K562 (cell line): Measurements from ENCODE around the gene TEDDM1. TPM values are rescaled to one million over a fixed set of nuclear protein-coding genes. Genes with fewer than 3 reads are reported as not detected.

Source experiments
- ATAC-seq: fragments of 200-7000 bp; cut with Tn5 transposase; 3 replicates; pipeline ENCODE4 v1.9.1; 2020; ENCODE audit warnings: moderate library complexity
- BruUV-seq: library from RNA; stranded (reverse); fragments of 400-500 nt; replicated peaks from 2 replicates; lab custom pipeline; 2021; lab: Mats Ljungman, UMichigan
- CTCF ChIA-PET: fragments of 300-600 bp; formaldehyde crosslinking; extraction: SDS; loops from one replicate; lab custom pipeline; 2021; ENCODE audit warnings: low intra/inter-chr PET ratio; lab: Yijun Ruan, JAX
- POLR2A ChIA-PET: fragments of 300-600, 350-650 bp; sonication (Branson Sonifier 250); formaldehyde crosslinking; extraction: SDS; loops from one replicate; lab custom pipeline; 2021; ENCODE audit warnings: antibody characterized with exemption, inconsistent platforms; lab: Yijun Ruan, JAX
- DNase-seq, 4 experiments: peaks; one replicate each; pipeline versions ENCODE4 v3.0.0 to v3.0.0-alpha.2; 2011 to 2018; ENCODE audit warnings: low spot score in 3 of 4, mixed read lengths in 3 of 4; ENCODE audit errors: extremely low read depth in 1 of 4
- FAIRE-seq: peaks from 2 replicates; lab custom pipeline; 2011; peaks lifted over from hg19 to GRCh38; lab: Jason Lieb, UNC
- H2AFZ ChIP-seq: 2 replicates; pipeline ENCODE4 v1.6.0; 2011; ENCODE audit warnings: low read depth, low read length, control low read depth, inconsistent platforms
- H3K27ac ChIP-seq: fragments of 200-600 bp; 3 replicates; pipeline ENCODE4 v1.8.0; 2011; ENCODE audit warnings: low read depth, mild to moderate bottlenecking, control low read depth, inconsistent platforms, low read length, moderate library complexity, mixed read lengths; ENCODE audit errors: extremely low read depth
- H3K27me3 ChIP-seq, 2 experiments: fragments of 300-600 bp in 1 of 2; 2 replicates in 1 of 2; 3 replicates in 1 of 2; pipeline versions ENCODE4 v1.6.0 to v1.8.0; 2011; ENCODE audit warnings: inconsistent platforms in 2 of 2, low read length in 2 of 2, mild to moderate bottlenecking in 1 of 2, mixed read lengths in 1 of 2, moderate library complexity in 1 of 2; ENCODE audit not compliant: control insufficient read depth in 2 of 2, insufficient read depth in 2 of 2
- H3K36me3 ChIP-seq: fragments of 300-600 bp; 3 replicates; pipeline ENCODE4 v1.8.0; 2011; ENCODE audit warnings: mild to moderate bottlenecking, low read length, inconsistent platforms; ENCODE audit not compliant: control insufficient read depth, insufficient read depth
- H3K4me1 ChIP-seq, 2 experiments: fragments of 200-600 bp in 1 of 2; replicated peaks in 1 of 2; 2 replicates in 1 of 2; 3 replicates in 1 of 2; pipeline versions ENCODE4 v1.5.1 to v1.8.0; 2011; ENCODE audit warnings: inconsistent platforms in 2 of 2, low read length in 2 of 2, mild to moderate bottlenecking in 1 of 2, mixed read lengths in 1 of 2, moderate library complexity in 1 of 2; ENCODE audit not compliant: control insufficient read depth in 2 of 2, insufficient read depth in 2 of 2
- H3K4me2 ChIP-seq: 2 replicates; pipeline ENCODE4 v1.6.1; 2011; ENCODE audit warnings: low read length, control low read depth, inconsistent platforms, mixed read lengths; ENCODE audit not compliant: insufficient read depth
- H3K4me3 ChIP-seq: fragments of 200-600 bp; sonication (generic), shearing (Covaris generic); 2 replicates; pipeline ENCODE4 v1.5.1; 2016; ENCODE audit warnings: control low read depth, inconsistent platforms
- H3K79me2 ChIP-seq: fragments of 200-600 bp; 3 replicates; pipeline ENCODE4 v1.8.0; 2011; ENCODE audit warnings: low read length, inconsistent platforms; ENCODE audit not compliant: control insufficient read depth, insufficient read depth
- H3K9ac ChIP-seq, 2 experiments: 2 replicates each; pipeline versions ENCODE4 v1.6.0 to v1.6.1; 2011; ENCODE audit warnings: low read depth in 2 of 2, low read length in 2 of 2, control low read depth in 1 of 2, inconsistent platforms in 1 of 2, mild to moderate bottlenecking in 1 of 2, mixed read lengths in 1 of 2; ENCODE audit not compliant: insufficient read depth in 1 of 2
- H3K9me1 ChIP-seq: one replicate; pipeline ENCODE4 v1.6.0; 2011; ENCODE audit warnings: inconsistent platforms, mild to moderate bottlenecking, low read length, moderate library complexity; ENCODE audit not compliant: control insufficient read depth, insufficient read depth
- H3K9me3 ChIP-seq: replicated peaks from 2 replicates; pipeline ENCODE4 v1.5.1; 2011; ENCODE audit warnings: low read depth, low read length, inconsistent platforms; ENCODE audit not compliant: control insufficient read depth, insufficient read depth
- H4K20me1 ChIP-seq: replicated peaks from 2 replicates; pipeline ENCODE4 v1.6.1; 2011; ENCODE audit warnings: low read length, inconsistent platforms, mixed read lengths; ENCODE audit not compliant: control insufficient read depth, insufficient read depth
- CBX1 ChIP-seq: sonication (generic); IDR thresholded peaks from 2 replicates; pipeline ENCODE4 v1.6.1; 2016; ENCODE audit warnings: antibody characterized with exemption, low read depth, mild to moderate bottlenecking
- ETV6 ChIP-seq, 3 experiments: fragments of 150-350 bp in 1 of 3; sonication (generic) in 1 of 3; formaldehyde crosslinking in 1 of 3; IDR thresholded peaks; 2 replicates each; pipeline versions ENCODE4 v1.6.1 to v1.8.0; 2014 to 2022; ENCODE audit warnings: borderline replicate concordance in 2 of 3, low read depth in 2 of 3, antibody characterized with exemption in 1 of 3, low read length in 1 of 3, mild to moderate bottlenecking in 1 of 3, missing genetic modification reagents in 1 of 3
- POLR2AphosphoS5 ChIP-seq: IDR thresholded peaks from 2 replicates; pipeline ENCODE4 v1.6.1; 2011; ENCODE audit warnings: mild to moderate bottlenecking, low read depth, low read length, moderate library complexity; ENCODE audit not compliant: control insufficient read depth, insufficient read depth
- WGBS: fragments of 100-300 bp; shearing (Covaris generic); methylation state at CpG from one replicate; pipeline ENCODE4 v1.1.6; 2016; ENCODE audit warnings: low coverage, mixed read lengths; ENCODE audit not compliant: insufficient coverage; ENCODE audit errors: missing lambda C conversion rate; 5-methylcytosine and 5-hydroxymethylcytosine counted together
- in situ Hi-C: fragments of 300-500 bp; cut with MboI; formaldehyde crosslinking; loops from 4 replicates; pipeline ENCODE4 v1.15.0; 2018; ENCODE audit warnings: inconsistent platforms, mixed read lengths
- intact Hi-C: fragments of 100-400 bp; cut with micrococcal nuclease; formaldehyde crosslinking; loops from 2 replicates; pipeline ENCODE4 v1.14.2; 2022
- polyA plus RNA-seq, 8 experiments: library from polyadenylated mRNA; depleted of rRNA in 4 of 8; stranded (reverse) in 5 of 8; unstranded in 3 of 8; fragments of >200 nt; fragmentation: Nextera tagmentation in 2 of 8; fragmentation: Illumina TruSeq in 1 of 8; extraction: Ambion mirVana in 2 of 8; extraction: Trizol in 1 of 8; gene quantifications; 2 replicates each; pipeline versions ENCODE4 v1.2.1 to v1.2.3, GENCODE V29; 2011 to 2014; ENCODE audit warnings: inconsistent platforms in 1 of 8, missing spikeins in 1 of 8
- total RNA-seq, 7 experiments: library from RNA; depleted of rRNA in 6 of 7; stranded (reverse); fragments of >200 nt in 6 of 7; fragmentation: Illumina TruSeq in 2 of 7; extraction: Trizol in 2 of 7; gene quantifications; 2 replicates each; pipeline versions ENCODE4 v1.2.1 to v1.2.3, GENCODE V29; 2011 to 2021; ENCODE audit warnings: low replicate concordance in 1 of 7
- TF ChIP-seq, protein P1 (sequence below), 2 experiments: fragments of 450-650 bp; conservative IDR thresholded peaks; 2 replicates each; pipeline ENCODE4 v1.6.1; 2017; ENCODE audit warnings: mild to moderate bottlenecking in 2 of 2, moderate library complexity in 2 of 2
- TF ChIP-seq, protein P2 (sequence below): fragments of 200-600 bp; sonication (generic); IDR thresholded peaks from one replicate; pipeline ENCODE4 v1.6.1; 2012; ENCODE audit warnings: mild to moderate bottlenecking, low read depth, low read length, inconsistent platforms

The TEDDM1 gene
- total and polyA plus RNA-seq, 9 of the 15 experiments (the other 6 are each of a cell fraction or from before 2014, with no cell fraction given) = not detected

DNA sequence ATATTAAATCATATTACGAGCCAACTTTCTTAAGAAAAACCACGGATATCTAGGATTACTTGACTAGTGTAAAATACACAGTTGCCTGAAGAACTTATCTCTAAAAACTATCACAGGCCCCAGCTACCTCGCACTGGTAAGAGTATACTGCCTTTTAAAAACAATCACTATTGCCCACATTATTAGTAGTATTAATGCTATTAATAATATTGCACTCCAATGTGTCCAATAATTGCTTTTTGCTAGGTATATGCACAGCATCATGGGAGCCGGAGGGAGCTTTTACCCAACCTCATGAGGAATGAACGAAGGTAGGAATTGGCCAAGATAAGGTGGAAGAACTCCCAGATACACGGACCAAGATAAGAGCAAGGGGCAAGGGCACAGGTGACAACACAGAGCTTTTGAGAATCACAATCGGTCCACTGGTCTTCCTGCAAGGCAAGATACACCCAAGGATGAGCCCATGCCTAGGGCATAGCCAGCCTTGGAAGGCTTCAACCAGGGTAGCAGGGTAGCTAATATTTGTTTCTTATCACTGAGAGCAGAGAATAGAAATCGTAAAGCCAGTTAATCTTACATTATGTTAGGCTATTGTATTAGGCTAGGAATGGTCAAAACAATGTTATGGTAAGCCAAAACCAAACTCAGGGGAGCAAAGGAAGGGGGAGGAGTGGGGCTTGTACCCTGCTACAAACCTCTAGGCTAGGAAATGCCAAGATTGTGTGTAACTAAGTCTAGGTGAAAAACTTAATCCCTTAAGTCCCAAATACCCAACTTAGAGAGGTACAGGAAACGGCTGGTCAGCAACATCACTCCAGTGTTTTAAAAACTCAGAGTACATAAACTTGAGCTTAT lies 18.3 kb downstream of the TEDDM1 start:
- BruUV-seq = no TSS peak
- H2AFZ ChIP-seq = no peak overlapping the region
- WGBS = 64% methylated on average over 9 of the region's 9 CpGs
- ChIA-PET CTCF (no interaction called here), POLR2A (interaction anchor here (0.6 to 5.3 kb wide), 29 partner anchors 8 to 280 kb away, joined by 3 to 60 read pairs (median 4); partner anchors contain the start of gene GLUL)
- in situ Hi-C loops = no loop called here
- peaks cover 60% of the 10 kb centered on the region for H3K36me3 ChIP-seq
- H3K27me3 ChIP-seq = no peaks in the 10 kb centered on the region
- no peaks in the 10 kb centered on the region for H3K9me3 ChIP-seq
- H3K9ac ChIP-seq = no peak overlapping the region
- ATAC-seq = peak; percentile 27
- peaks cover 27% of the 10 kb centered on the region for H3K79me2 ChIP-seq
- intact Hi-C loops = no loop called here
- H3K4me1 ChIP-seq = peaks cover 12 to 23% of the 10 kb centered on the region in 2 experiments; a peak in 4 of 5 replicates
- peaks cover 19% of the 10 kb centered on the region for H3K9me1 ChIP-seq
- peak overlapping the region; percentile 16; the same call in 1 of the 3 replicates for H3K27ac ChIP-seq
- no peak overlapping the region for H3K4me2 ChIP-seq
- no peak overlapping the region for H3K4me3 ChIP-seq
- no peak for DNase-seq
- FAIRE-seq = no peak
- H4K20me1 ChIP-seq = 0 out of 2 replicates have a peak, but pooled peaks cover 13% of the 10 kb centered on the region
- TF ChIP-seq, protein P1, sequence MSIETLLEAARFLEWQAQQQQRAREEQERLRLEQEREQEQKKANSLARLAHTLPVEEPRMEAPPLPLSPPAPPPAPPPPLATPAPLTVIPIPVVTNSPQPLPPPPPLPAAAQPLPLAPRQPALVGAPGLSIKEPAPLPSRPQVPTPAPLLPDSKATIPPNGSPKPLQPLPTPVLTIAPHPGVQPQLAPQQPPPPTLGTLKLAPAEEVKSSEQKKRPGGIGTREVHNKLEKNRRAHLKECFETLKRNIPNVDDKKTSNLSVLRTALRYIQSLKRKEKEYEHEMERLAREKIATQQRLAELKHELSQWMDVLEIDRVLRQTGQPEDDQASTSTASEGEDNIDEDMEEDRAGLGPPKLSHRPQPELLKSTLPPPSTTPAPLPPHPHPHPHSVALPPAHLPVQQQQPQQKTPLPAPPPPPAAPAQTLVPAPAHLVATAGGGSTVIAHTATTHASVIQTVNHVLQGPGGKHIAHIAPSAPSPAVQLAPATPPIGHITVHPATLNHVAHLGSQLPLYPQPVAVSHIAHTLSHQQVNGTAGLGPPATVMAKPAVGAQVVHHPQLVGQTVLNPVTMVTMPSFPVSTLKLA (conservative IDR thresholded peaks at IDR 0.05) = no peak
- TF ChIP-seq CBX1 (0 out of 2 replicates have a peak, but pooled peaks have one; percentile 24), POLR2AphosphoS5 (peak; percentile 34; the same call in 1 of the 2 replicates), ETV6 (IDR thresholded peaks at IDR 0.05; ENCODE audit: borderline replicate concordance in 1 of 2, low read depth in 2 of 2, low read length in 1 of 2) (0 out of 4 replicates have a peak, but pooled peaks of 1 of the 2 experiments have one; percentile 19), ETV6 (CRISPR knock-in tag; IDR thresholded peaks at IDR 0.05; ENCODE audit: borderline replicate concordance) (no peak)
- TF ChIP-seq, protein P2, sequence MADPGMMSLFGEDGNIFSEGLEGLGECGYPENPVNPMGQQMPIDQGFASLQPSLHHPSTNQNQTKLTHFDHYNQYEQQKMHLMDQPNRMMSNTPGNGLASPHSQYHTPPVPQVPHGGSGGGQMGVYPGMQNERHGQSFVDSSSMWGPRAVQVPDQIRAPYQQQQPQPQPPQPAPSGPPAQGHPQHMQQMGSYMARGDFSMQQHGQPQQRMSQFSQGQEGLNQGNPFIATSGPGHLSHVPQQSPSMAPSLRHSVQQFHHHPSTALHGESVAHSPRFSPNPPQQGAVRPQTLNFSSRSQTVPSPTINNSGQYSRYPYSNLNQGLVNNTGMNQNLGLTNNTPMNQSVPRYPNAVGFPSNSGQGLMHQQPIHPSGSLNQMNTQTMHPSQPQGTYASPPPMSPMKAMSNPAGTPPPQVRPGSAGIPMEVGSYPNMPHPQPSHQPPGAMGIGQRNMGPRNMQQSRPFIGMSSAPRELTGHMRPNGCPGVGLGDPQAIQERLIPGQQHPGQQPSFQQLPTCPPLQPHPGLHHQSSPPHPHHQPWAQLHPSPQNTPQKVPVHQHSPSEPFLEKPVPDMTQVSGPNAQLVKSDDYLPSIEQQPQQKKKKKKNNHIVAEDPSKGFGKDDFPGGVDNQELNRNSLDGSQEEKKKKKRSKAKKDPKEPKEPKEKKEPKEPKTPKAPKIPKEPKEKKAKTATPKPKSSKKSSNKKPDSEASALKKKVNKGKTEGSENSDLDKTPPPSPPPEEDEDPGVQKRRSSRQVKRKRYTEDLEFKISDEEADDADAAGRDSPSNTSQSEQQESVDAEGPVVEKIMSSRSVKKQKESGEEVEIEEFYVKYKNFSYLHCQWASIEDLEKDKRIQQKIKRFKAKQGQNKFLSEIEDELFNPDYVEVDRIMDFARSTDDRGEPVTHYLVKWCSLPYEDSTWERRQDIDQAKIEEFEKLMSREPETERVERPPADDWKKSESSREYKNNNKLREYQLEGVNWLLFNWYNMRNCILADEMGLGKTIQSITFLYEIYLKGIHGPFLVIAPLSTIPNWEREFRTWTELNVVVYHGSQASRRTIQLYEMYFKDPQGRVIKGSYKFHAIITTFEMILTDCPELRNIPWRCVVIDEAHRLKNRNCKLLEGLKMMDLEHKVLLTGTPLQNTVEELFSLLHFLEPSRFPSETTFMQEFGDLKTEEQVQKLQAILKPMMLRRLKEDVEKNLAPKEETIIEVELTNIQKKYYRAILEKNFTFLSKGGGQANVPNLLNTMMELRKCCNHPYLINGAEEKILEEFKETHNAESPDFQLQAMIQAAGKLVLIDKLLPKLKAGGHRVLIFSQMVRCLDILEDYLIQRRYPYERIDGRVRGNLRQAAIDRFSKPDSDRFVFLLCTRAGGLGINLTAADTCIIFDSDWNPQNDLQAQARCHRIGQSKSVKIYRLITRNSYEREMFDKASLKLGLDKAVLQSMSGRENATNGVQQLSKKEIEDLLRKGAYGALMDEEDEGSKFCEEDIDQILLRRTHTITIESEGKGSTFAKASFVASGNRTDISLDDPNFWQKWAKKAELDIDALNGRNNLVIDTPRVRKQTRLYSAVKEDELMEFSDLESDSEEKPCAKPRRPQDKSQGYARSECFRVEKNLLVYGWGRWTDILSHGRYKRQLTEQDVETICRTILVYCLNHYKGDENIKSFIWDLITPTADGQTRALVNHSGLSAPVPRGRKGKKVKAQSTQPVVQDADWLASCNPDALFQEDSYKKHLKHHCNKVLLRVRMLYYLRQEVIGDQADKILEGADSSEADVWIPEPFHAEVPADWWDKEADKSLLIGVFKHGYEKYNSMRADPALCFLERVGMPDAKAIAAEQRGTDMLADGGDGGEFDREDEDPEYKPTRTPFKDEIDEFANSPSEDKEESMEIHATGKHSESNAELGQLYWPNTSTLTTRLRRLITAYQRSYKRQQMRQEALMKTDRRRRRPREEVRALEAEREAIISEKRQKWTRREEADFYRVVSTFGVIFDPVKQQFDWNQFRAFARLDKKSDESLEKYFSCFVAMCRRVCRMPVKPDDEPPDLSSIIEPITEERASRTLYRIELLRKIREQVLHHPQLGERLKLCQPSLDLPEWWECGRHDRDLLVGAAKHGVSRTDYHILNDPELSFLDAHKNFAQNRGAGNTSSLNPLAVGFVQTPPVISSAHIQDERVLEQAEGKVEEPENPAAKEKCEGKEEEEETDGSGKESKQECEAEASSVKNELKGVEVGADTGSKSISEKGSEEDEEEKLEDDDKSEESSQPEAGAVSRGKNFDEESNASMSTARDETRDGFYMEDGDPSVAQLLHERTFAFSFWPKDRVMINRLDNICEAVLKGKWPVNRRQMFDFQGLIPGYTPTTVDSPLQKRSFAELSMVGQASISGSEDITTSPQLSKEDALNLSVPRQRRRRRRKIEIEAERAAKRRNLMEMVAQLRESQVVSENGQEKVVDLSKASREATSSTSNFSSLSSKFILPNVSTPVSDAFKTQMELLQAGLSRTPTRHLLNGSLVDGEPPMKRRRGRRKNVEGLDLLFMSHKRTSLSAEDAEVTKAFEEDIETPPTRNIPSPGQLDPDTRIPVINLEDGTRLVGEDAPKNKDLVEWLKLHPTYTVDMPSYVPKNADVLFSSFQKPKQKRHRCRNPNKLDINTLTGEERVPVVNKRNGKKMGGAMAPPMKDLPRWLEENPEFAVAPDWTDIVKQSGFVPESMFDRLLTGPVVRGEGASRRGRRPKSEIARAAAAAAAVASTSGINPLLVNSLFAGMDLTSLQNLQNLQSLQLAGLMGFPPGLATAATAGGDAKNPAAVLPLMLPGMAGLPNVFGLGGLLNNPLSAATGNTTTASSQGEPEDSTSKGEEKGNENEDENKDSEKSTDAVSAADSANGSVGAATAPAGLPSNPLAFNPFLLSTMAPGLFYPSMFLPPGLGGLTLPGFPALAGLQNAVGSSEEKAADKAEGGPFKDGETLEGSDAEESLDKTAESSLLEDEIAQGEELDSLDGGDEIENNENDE = peak; percentile 43
